GM04503 (cell line): ENCODE data around the gene ZNF526.

Experiments
- DNase-seq: peaks from one replicate; pipeline ENCODE4 v3.0.0-alpha.2; 2012; ENCODE audit warnings: low read depth

ZNF526 gene

GRCh38 chr19:42224940-42225717, 5.0 kb downstream of the ZNF526 start:
- no peak for DNase-seq

DNA sequence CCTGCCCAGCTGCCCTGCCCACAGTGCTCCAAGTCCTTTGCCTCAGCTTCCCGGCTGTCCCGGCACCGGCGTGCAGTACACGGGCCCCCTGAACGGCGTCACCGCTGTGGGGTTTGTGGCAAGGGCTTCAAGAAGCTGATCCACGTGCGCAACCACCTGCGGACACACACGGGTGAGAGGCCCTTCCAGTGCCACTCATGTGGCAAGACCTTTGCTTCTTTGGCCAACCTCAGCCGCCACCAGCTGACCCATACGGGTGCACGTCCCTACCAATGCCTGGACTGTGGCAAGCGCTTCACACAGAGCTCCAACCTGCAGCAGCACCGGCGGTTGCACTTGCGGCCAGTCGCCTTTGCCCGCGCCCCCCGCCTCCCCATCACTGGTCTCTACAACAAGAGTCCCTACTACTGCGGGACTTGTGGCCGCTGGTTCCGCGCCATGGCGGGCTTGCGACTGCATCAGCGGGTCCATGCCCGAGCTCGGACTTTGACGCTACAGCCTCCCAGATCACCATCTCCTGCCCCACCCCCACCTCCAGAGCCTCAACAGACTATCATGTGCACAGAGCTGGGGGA, 5.7 kb downstream of the ZNF526 start:
- DNase-seq, result no peak

- no peak for DNase-seq
Observed at GRCh38 chr19:42226886-42227285, 6.8 kb downstream of the ZNF526 start.

- DNase-seq, result no peak
Observed at GRCh38 chr19:42228641-42229040, 8.5 kb downstream of the ZNF526 start.

DNA sequence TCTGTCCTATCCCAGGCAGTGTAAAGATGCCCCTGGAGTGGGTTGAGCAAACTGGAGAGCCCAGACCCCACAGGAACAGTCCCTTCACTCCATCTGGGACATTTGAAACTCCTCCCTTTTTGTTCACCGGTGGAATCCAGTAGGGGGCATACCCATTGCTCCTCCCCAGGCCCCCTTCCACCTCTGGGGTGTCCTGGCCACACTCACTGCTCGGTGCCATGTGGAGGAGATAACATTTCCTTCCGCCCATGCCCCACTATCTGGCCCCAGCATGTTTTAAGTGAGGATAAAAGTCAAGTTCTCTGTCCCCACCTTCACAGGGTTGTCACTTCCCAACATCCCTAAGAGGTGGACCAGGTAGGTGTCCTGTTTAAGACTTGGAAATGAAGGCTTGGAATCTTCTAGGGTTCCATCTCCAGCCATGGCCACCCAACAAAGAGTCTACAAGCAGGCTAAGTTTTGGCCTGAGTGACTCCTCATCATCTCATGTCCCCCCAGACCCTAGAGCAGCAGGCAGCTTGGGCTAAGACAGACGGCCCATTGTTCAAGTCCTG, 9.3 kb downstream of the ZNF526 start:
- no peak for DNase-seq

DNA sequence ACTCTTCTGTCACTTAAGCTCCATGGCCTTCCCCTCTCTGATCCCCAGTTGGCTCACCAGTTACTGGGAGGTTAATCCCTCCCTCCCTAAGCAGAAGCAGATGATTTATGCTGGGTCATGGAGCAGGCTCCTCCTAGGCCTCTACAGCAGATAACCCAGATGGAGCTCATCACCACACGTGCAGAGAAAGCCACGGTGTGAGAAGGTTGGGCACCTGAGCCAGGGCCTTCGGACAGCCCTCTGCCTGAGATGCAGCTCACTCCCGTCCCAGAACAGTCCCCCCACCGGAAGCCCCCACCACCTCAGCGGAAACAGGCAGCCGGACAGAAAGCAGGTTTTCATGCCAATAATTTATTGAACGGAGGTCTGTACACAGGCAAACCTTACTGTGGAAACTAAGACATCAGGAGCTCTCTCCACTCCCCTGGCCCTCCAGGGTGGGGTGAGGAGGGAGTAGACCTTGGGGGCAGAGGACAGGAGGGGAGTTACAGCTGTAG, 9.8 kb downstream of the ZNF526 start:
- no peak for DNase-seq

- no peak for DNase-seq
Observed at GRCh38 chr19:42230571-42230970, 10.5 kb downstream of the ZNF526 start.

DNA sequence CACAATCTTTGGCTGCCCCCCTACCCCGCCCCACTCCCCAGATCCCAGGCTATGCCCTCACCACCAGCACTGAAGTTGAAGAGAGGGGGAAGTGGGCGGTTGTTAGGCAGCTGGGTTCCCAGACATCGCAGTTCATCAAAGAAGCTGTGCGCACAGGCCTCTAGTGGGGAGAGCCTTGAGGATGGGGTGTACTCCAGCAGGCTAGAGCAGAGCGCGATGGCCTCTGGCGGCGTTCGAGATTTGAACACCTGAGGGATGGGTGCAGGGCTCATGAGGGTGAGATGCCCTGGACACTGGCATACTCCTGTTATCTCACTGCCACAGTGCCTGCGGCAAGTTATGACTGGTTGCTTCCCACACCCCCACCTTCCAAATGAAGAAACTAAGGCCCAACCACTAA, 12.3 kb downstream of the ZNF526 start:
- DNase-seq, result no peak

DNA sequence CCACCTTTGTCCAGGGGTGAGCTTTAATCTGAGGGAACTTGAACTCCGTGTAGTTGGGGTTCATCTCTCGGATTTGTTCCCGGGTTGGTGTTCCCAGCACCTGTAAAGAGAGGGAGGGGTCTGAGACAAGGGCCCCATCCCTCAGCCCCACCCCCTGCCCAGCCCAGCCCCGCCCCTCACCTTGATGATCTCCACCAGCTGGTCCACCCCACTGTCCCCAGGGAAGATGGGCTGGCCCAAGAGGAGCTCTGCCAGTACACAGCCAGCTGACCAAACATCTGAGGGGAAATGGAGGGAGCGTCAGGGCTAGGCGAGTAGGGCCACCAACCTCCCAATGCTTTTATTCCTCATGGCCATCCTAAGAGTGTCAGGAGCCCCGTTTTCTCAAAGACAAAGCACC, 13.0 kb downstream of the ZNF526 start:
- DNase-seq, result no peak

- no peak for DNase-seq
Observed at GRCh38 chr19:42233678-42234292, 13.7 kb downstream of the ZNF526 start.

GRCh38 chr19:42234364-42234763, 14.3 kb downstream of the ZNF526 start:
- DNase-seq, result no peak

DNA sequence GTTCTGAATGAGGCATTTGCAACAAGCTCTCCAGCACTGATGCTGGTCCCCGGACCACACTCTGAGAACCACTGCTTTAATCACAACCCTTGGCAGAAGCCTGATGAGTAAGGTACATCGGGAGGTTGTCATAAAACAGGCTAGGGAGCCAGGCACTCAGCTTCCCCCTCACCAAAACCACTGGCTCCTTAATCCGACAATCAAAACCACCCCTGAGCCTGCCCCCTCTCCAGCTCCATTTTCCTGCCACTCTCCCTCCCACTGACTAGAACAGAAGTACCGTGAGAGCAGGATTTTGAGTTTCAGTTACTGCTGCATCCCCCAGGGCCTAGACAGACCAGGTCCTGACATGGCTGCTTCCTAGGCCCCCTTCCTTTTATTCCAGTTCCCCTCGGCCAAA, 15.1 kb downstream of the ZNF526 start:
- no peak for DNase-seq

DNA sequence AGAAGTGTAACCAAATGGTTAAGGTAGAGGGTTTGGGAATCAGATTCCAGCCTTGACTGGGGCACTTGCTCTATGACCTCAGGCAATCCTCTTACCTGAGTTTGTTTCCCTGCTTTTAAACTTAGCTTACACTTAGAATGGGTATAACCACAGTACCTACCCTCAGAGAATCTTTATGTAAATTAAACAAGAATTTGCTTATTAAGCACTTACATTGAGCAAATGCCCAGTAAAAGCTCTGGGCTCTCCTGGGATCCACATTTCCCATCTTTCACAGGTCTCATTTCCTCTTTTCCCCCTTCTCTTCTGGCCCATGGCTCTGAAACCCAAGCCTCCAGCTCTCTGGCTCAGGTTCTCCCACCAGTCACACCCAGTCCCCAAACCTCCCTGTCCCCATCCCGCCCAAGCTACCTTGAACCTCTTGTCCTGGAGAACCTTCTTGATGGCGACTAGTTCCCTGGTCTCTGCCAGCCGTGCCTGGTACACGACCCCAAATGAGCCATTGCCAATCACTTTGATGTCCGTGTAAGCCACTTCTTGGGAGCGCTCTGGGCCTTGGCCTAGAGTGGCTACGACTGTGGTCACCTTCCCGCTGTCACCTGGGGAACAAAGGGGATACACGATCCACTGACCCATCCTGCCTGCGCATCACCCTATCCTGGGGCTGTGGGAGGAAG, 19.6 kb downstream of the ZNF526 start:
- DNase-seq, result no peak

GRCh38 chr19:42241279-42241678, 21.2 kb downstream of the ZNF526 start:
- no peak for DNase-seq

DNA sequence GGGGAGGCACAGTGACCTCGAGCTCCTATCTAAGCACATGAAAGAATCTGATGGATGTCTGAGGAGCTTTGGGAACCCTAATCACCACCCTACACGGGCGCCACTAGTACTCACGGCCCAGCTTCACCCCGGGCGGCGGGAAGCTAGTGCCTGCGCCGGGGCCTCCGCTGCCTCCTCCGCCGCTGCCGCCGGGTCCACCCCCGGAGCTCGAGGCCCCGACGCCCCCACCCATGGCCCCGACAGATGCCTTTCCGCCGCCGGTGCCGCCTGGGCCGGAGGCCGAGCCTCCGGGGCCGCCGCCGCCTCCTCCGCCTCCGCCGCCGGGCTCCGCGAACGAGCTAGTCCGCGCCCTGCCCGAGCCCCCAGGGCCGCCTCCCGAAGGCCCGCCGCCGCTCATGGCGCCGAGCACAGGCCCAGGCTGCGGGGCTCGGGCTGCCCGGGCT, 22.0 kb downstream of the ZNF526 start:
- DNase-seq, result no peak

GRCh38 chr19:42242512-42243409, 22.6 kb downstream of the ZNF526 start, which contains the start of gene GSK3A:
TSS of gene GSK3A (minus strand) at chr19:42242602. CDS start at chr19:42242465, 137 bp downstream.
- peak; percentile 98 for DNase-seq

DNA sequence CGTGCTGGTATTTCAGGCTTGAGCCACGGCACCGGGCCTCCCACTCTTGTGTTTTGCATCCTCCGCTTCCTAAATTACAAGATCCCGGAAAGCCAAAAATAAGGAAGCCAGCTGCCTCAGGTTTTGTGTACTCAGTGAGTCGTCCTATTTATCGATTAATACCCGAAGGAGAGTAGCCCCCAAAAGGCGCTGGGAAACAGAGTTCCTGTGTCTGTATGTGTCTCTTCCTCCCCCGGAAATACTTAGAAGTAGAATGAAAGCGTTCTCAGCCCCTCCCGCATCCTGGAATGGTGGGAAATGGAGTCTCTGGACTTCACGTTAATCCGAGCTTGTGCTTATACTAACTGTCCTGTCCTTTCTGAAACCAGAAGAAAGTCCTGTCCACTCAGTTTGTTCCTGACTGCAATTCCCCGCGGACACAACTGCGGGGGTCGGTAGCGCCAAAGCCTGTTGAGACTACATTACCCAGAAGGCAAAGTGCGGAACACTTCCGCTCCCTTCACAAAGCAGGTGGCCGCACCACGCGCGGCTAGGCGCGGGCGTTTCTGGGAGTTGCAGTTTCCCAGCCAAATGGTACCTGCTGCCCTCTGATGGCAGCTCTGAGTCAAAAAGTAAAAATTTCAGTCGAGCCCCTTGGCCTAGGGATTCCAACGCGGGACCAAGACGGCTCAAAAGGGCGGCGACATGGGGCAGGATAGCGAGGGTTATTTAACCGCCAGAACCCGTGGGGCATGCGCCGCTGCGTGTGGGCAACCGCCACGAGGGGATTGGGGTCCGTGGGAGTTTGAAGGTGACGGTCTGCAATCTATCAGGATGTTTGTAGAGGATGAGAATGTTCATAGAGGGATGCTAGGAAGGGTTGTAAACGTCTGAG, 24.5 kb downstream of the ZNF526 start:
- DNase-seq, result peak; percentile 71

DNA sequence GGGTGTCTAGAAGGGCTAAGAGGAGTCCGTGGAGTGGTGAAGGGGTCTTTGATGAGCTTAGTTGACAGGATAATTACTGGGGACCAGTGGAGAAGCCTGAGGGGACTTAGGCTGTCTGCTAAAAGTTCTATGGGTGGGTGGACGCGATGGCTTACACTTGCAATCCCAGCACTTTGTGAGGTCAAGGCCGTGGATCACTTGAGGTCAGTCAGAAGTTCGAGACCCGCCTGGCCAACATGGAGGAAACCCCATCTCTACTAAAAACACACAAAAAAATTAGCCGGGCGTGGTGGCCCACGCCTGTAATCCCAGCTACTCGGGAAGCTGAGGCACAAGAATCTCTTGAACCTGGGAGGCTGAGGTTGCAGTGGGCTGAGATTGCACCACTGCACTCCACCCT, 25.1 kb downstream of the ZNF526 start:
- no peak for DNase-seq

DNA sequence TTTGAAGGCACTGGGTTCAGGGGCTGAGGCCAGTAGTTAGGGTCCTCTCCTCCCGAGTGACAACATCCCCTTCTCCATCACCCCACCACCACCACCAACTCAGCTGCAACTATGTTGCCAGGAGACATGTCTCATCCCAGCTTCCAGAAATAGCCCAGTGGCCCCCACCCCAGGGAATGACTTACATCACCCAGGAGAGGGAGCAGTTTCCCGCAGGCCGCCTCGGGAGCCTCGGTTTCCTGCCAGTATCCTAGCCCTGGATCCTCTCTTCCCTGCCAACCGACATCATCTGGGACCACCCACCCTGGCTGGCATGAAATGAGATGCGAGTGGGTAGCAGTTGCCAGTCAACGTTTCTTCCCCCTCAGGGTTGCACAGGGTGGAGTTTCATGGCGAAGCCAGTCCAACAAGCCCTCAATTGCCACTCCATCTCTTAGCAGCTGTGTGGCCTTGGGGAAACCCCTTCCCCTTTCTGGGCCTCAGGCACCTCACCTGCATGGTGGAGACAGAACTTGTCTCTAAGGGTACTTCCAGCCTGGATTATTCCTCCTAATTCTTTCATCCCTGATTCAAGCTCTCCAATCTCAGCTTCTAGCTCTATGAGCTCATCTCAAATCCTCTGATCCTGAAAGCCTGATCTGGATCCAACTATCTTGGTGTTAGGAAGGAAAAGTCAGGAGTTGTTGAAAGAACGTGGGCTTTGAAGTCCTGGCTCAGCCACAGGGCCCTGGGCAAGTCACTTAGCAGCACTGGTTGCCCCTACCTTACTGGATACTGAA, 26.2 kb downstream of the ZNF526 start:
- DNase-seq, result no peak
